ENCODE results near the gene ERO1A. TPM values are rescaled to one million over a fixed set of nuclear protein-coding genes. Genes with fewer than 3 reads are reported as not detected.

Gene ERO1A
- total and polyA plus RNA-seq, 4 donors = 16.5 to 42.3 (median 20.0) TPM

DNA sequence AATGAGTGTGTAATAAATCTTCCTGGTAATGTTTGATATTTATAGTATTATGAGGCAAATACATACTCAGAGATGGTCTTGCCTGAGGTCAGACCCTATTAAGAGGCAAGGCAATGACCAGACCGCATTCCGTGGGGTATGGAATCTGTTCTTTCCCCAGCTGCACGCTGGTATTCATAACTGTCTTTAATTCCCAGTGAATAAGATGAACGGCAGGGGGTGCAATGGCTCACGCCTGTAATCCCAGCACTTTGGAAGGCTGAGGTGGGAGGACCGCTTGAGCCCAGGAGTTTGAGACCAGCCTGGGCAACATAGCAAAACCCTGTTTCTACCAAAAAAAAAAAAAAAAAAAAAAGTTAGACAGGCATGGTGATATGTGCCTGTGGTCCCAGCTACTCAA lies 44.6 kb downstream of the ERO1A start:
- no peak for DNase-seq (ENCODE audit: low spot score)
- peak; percentile 35 to 60 for TF ChIP-seq RAD21 (IDR thresholded peaks at IDR 0.05)
- no peak for TF ChIP-seq ATF3 (IDR thresholded peaks at IDR 0.05)
- Histone ChIP-seq H3K4me3 (ENCODE audit: low read depth in 1 of 3, low read length in 3 of 3) (no peak overlapping the region), H3K9me3 (ENCODE audit: control insufficient read depth in 4 of 4, low read length in 3 of 4) (no peaks in the 10 kb centered on the region), H3K27ac (ENCODE audit: low read depth in 1 of 2, low read length in 2 of 2) (no peak overlapping the region), H3K27me3 (ENCODE audit: control insufficient read depth in 4 of 4, insufficient read depth in 4 of 4, low read length in 3 of 4) (no peaks in the 10 kb centered on the region), H3K4me1 (ENCODE audit: control insufficient read depth in 4 of 4, insufficient read depth in 4 of 4, low read length in 3 of 4) (no peaks in the 10 kb centered on the region), H3K9ac (ENCODE audit: low read depth in 1 of 2, low read length in 2 of 2) (no peak overlapping the region), H3K36me3 (ENCODE audit: control insufficient read depth in 4 of 4, insufficient read depth in 3 of 4, low read depth in 1 of 4, low read length in 3 of 4) (peaks cover 2 to 42% (median 31%) of the 10 kb centered on the region in 4 donors)
- WGBS = 87% methylated on average over 6 of the region's 6 CpGs

GRCh38 chr14:52649511-52649910 lies 45.8 kb downstream of the ERO1A start:
- WGBS = 96% methylated on average over 1 of the region's 1 CpG

More at GRCh38 chr14:52649511-52649910, 45.8 kb downstream of the ERO1A start:
- no peak overlapping the region for H3K27ac ChIP-seq (ENCODE audit: low read depth in 1 of 2, low read length in 2 of 2)
- H3K9ac ChIP-seq (ENCODE audit: low read depth in 1 of 2, low read length in 2 of 2) = no peak overlapping the region
- H3K27me3 ChIP-seq (ENCODE audit: control insufficient read depth in 4 of 4, insufficient read depth in 4 of 4, low read length in 3 of 4) = no peaks in the 10 kb centered on the region
- no peaks in the 10 kb centered on the region for H3K9me3 ChIP-seq (ENCODE audit: control insufficient read depth in 4 of 4, low read length in 3 of 4)
- TF ChIP-seq JUND (IDR thresholded peaks at IDR 0.05) = no peak
- no peak for TF ChIP-seq MAX (IDR thresholded peaks at IDR 0.05)
- no peak for TF ChIP-seq SP1 (IDR thresholded peaks at IDR 0.05)
- no peak for TF ChIP-seq FOXA1 (IDR thresholded peaks at IDR 0.05)
- TF ChIP-seq TAF1 (conservative IDR thresholded peaks at IDR 0.05) = no peak
- no peak for TF ChIP-seq NR2F2 (IDR thresholded peaks at IDR 0.05)
- TF ChIP-seq, protein P1, sequence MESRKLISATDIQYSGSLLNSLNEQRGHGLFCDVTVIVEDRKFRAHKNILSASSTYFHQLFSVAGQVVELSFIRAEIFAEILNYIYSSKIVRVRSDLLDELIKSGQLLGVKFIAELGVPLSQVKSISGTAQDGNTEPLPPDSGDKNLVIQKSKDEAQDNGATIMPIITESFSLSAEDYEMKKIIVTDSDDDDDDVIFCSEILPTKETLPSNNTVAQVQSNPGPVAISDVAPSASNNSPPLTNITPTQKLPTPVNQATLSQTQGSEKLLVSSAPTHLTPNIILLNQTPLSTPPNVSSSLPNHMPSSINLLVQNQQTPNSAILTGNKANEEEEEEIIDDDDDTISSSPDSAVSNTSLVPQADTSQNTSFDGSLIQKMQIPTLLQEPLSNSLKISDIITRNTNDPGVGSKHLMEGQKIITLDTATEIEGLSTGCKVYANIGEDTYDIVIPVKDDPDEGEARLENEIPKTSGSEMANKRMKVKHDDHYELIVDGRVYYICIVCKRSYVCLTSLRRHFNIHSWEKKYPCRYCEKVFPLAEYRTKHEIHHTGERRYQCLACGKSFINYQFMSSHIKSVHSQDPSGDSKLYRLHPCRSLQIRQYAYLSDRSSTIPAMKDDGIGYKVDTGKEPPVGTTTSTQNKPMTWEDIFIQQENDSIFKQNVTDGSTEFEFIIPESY (IDR thresholded peaks at IDR 0.05) = no peak
- no peak for TF ChIP-seq HNF4A (conservative IDR thresholded peaks at IDR 0.05)
- no peak for TF ChIP-seq CTCF (IDR thresholded peaks at IDR 0.05; ENCODE audit: low read depth, low read length, missing input control)
- no peak for TF ChIP-seq FOXA2 (IDR thresholded peaks at IDR 0.05)
- TF ChIP-seq RXRA (IDR thresholded peaks at IDR 0.05) = no peak
- TF ChIP-seq HNF4G (IDR thresholded peaks at IDR 0.05) = no peak
- TF ChIP-seq, protein P2, sequence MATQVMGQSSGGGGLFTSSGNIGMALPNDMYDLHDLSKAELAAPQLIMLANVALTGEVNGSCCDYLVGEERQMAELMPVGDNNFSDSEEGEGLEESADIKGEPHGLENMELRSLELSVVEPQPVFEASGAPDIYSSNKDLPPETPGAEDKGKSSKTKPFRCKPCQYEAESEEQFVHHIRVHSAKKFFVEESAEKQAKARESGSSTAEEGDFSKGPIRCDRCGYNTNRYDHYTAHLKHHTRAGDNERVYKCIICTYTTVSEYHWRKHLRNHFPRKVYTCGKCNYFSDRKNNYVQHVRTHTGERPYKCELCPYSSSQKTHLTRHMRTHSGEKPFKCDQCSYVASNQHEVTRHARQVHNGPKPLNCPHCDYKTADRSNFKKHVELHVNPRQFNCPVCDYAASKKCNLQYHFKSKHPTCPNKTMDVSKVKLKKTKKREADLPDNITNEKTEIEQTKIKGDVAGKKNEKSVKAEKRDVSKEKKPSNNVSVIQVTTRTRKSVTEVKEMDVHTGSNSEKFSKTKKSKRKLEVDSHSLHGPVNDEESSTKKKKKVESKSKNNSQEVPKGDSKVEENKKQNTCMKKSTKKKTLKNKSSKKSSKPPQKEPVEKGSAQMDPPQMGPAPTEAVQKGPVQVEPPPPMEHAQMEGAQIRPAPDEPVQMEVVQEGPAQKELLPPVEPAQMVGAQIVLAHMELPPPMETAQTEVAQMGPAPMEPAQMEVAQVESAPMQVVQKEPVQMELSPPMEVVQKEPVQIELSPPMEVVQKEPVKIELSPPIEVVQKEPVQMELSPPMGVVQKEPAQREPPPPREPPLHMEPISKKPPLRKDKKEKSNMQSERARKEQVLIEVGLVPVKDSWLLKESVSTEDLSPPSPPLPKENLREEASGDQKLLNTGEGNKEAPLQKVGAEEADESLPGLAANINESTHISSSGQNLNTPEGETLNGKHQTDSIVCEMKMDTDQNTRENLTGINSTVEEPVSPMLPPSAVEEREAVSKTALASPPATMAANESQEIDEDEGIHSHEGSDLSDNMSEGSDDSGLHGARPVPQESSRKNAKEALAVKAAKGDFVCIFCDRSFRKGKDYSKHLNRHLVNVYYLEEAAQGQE (IDR thresholded peaks at IDR 0.05) = no peak
- H3K36me3 ChIP-seq (ENCODE audit: control insufficient read depth in 4 of 4, insufficient read depth in 3 of 4, low read depth in 1 of 4, low read length in 3 of 4) = peaks cover 2 to 39% (median 33%) of the 10 kb centered on the region in 4 donors
- no peak for DNase-seq (ENCODE audit: low spot score)
- no peaks in the 10 kb centered on the region for H3K4me1 ChIP-seq (ENCODE audit: control insufficient read depth in 4 of 4, insufficient read depth in 4 of 4, low read length in 3 of 4)
- no peak overlapping the region for H3K4me3 ChIP-seq (ENCODE audit: low read depth in 1 of 3, low read length in 3 of 3)

Data from liver (tissue), 9 donors.